ENCODE results near the gene TBX3.

The TBX3 gene

GRCh38 chr12:114627393-114627792, 56.6 kb downstream of the TBX3 start:
- FAIRE-seq (no peak), DNase-seq (ENCODE audit: insufficient read length, low spot score) (no peak)
- TF ChIP-seq POLR2A (IDR thresholded peaks at IDR 0.05; ENCODE audit: low read depth, low read length), result no peak

GRCh38 chr12:114625294-114625851, 58.6 kb downstream of the TBX3 start:
- DNase-seq (ENCODE audit: insufficient read length, low spot score), result peak; percentile 33
- no peak for TF ChIP-seq POLR2A (IDR thresholded peaks at IDR 0.05; ENCODE audit: low read depth, low read length)
- no peak for FAIRE-seq

- FAIRE-seq (no peak), DNase-seq (ENCODE audit: insufficient read length, low spot score) (no peak)
- TF ChIP-seq POLR2A (IDR thresholded peaks at IDR 0.05; ENCODE audit: low read depth, low read length), result no peak
Measured at GRCh38 chr12:114623737-114624136, 60.2 kb downstream of the TBX3 start.
